GM19099 (cell line): ENCODE results near the gene CES3.

Experiments used
- POLR2A ChIP-seq: IDR thresholded peaks from 3 replicates; pipeline ENCODE4 v1.6.1; 2011; ENCODE audit warnings: low read depth; ENCODE audit not compliant: insufficient read length; ENCODE audit errors: extremely low read depth

Gene CES3

GRCh38 chr16:66935314-66936011 lies 25.6 kb upstream of the CES3 start, which contains the start of gene CES2:
Gene CES2, plus strand, starts transcription at chr16:66935516. Its CDS starts 120 bp downstream, at chr16:66935636.
- no peak for TF ChIP-seq POLR2A

GRCh38 chr16:66936462-66936861 lies 24.6 kb upstream of the CES3 start:
- no peak for TF ChIP-seq POLR2A

- TF ChIP-seq POLR2A, result no peak
Observed at GRCh38 chr16:66936889-66937554, 24.0 kb upstream of the CES3 start.

GRCh38 chr16:66937725-66938337 lies 23.2 kb upstream of the CES3 start:
- TF ChIP-seq POLR2A, result no peak

GRCh38 chr16:66939366-66939765 lies 21.7 kb upstream of the CES3 start:
- TF ChIP-seq POLR2A, result no peak

GRCh38 chr16:66940236-66940635 lies 20.8 kb upstream of the CES3 start:
- no peak for TF ChIP-seq POLR2A

- no peak for TF ChIP-seq POLR2A
Observed at GRCh38 chr16:66942981-66943380, 18.1 kb upstream of the CES3 start.

- no peak for TF ChIP-seq POLR2A
Observed at GRCh38 chr16:66943426-66944053, 17.5 kb upstream of the CES3 start.

GRCh38 chr16:66944054-66944441 lies 17.0 kb upstream of the CES3 start:
- no peak for TF ChIP-seq POLR2A

GRCh38 chr16:66945939-66946338 lies 15.1 kb upstream of the CES3 start:
- TF ChIP-seq POLR2A, result no peak

- TF ChIP-seq POLR2A, result no peak
Observed at GRCh38 chr16:66946541-66946940, 14.5 kb upstream of the CES3 start.

GRCh38 chr16:66946974-66947301 lies 14.1 kb upstream of the CES3 start:
- no peak for TF ChIP-seq POLR2A

- TF ChIP-seq POLR2A, result no peak
Observed at GRCh38 chr16:66947302-66948065, 13.6 kb upstream of the CES3 start.

- TF ChIP-seq POLR2A, result no peak
Observed at GRCh38 chr16:66948134-66948836, 12.8 kb upstream of the CES3 start.
